Activated T-helper 1 cell treated with Interleukin-2 at 50 U/mL for 16 hours (primary cell): ENCODE results near the gene SMAD3.

Source experiments
- DNase-seq: peaks from one replicate; pipeline ENCODE4 v3.0.0-alpha.2; 2020; ENCODE audit warnings: low read depth

SMAD3 gene

GRCh38 chr15:67199881-67200763, 134.7 kb downstream of the SMAD3 start:
- DNase-seq = no peak

DNA sequence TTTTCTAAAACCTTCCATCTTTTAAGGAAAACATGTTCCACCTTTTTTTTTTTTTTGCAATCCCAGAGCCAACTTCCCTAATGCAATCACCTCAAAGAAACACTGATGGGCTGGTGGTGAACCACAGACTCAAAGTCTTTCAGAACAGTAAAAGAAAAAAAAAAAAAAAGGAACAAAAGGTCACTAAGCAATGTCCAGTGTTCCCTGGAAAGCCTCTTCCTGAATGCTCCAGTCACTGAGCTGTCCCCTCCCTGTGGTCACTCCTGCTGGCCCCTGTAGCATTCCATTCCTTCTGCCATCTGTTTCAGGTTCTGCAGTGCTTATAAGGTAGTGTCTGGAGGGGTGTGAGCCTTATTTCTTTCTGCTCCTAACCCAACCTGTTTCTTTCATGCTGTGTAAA, 135.7 kb downstream of the SMAD3 start:
- no peak for DNase-seq

- DNase-seq = no peak
These were observed 136.7 kb downstream of the SMAD3 start for GRCh38 chr15:67202091-67202490.

GRCh38 chr15:67202991-67203390, 137.6 kb downstream of the SMAD3 start:
- DNase-seq = no peak

DNA sequence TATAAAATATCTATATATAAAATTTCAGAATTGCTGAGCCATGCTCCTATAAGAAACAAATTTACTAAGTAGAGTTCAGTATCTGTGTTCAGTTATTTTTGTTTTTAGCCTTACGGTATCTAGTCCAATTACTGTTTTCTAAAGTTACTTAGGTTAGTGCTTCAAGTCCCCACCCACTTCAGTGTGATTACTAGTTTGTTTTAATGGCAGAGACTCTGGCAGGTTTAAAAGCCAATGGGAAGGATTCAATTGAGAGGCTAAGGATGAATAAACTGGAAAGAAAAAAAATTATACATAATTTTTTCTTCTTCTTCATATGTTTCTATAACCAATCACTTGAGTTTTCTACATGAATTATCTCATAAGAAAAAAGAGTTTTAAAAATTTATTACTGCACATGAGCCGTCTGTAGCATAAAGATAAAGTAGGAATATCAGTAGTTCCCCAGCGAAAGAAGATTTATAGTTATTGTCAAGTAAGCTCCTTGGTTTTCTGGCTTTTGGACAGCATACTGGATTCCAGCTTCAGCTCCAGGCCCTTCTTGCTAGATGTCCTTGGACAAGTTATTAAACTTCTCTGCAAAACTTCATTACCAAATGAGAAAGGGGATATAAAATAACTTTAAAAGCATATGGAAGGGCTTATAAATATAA, 142.3 kb downstream of the SMAD3 start:
- no peak for DNase-seq

GRCh38 chr15:67208396-67208795, 143.0 kb downstream of the SMAD3 start:
- no peak for DNase-seq

DNA sequence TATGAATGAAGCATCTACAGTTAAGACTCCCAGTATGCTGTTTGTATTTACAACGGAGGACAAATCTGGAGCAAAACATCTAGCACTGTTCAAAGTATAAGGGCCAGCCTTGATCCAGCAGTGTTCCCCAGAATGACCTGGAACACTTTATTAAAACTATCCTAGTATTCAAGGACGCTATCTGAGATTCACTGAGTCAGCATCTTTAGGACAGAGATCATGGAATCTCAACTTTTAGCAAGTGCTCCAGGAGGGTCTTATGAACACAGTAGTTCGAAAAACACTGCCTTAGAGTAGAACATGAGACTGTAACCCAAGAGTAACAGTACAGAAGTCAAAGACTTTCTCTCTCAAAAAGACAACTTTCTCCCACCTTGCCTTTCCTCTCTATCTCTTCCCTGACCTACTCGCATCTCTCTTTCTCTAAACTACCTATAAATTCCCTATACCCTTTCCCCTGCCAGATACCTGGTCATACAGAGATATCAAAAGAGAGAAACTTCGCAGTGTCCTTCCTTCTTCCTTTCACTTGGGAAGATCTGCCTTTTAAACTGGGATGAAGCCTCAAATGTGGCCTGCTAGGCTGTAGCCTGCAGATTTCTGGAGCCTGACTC, 145.3 kb downstream of the SMAD3 start:
- DNase-seq = no peak

DNA sequence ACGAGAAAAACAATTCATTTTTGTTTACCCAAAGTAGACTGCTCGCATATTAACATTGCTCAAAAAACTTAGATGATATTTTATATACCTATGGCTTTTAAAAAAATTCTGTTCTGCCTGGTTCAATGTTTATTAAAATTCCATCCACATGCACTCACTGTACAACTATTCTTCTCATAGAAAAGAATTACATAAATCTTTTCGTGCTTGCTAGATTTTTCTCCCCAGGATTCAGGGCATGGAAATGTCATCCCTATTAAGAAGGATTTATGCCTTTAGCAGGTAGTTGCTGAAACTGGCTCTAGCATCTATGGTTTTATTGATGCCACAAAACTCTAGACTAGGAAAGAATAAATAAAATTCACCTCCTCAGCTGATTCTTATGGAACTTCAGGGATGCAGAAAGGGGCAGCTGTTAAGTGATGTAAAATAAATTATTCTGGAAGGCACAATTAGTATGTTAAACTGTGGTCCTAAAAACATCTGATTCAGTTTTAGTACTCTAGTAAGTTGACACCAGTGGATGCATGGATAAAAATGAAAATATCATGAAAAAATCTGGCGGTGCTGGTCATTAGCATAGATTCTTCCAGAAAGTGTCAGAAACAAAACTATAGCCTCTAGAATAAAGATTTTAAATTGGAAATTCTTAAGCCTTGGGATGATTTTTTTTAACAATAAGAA, 147.4 kb downstream of the SMAD3 start:
- no peak for DNase-seq

DNA sequence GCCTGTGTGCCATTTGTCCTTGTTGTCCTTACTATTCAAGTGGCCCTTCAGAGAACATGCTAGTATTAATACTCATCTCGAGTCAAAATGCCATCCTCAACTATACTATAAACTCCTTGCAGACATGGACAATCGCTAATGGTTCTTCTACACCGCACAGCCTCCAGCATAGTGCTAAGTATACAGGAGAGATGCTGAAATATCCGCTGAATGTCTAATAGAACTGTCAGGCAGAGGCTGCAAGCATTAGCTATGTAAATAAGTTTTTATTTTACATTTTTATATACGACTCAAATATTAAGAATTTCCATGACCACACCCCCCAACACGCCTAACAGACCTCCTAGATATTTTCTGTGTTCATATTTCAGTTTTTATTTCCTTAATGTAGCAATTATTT, 149.7 kb downstream of the SMAD3 start:
- no peak for DNase-seq

DNA sequence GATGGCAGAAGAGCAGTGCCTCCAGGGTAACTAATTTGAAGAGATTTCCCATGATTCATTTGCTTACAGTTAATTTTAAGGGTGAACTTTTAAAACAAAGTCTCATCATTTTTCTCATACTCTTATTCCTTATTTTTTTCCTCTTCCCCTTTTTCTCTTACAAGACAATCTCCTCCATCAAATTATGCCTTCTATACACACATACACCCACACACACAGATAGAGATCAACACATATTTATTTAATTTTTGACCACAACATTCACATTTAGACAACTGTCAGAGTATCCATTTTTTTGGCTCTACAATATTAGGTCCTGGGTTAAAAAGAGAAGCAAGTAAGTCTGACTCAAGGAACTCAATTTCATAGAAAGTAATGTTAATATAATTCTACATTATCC, 151.5 kb downstream of the SMAD3 start:
- DNase-seq = no peak

DNA sequence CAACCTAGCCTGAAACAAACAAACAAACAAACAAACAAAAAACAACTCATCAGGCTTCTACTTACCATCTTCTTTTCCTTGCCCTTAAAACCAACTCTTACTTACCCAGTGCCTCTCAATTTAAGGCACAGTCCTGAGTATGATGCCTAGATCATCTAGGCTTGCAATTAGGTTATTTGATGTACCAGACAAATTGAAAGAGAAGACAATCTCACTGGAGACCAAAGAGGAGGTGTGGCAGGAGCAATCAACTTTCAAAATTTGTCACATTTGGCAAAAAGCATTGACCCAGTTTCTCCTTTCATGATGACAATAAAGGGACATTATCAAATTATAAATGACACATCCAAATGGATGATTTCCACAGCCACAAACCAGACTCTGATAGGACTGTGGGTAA, 153.0 kb downstream of the SMAD3 start:
- DNase-seq = no peak

GRCh38 chr15:67219288-67219687, 153.9 kb downstream of the SMAD3 start:
- no peak for DNase-seq

- no peak for DNase-seq
These were observed 159.5 kb downstream of the SMAD3 start for GRCh38 chr15:67224889-67225288.

- DNase-seq = no peak
These were observed 159.9 kb downstream of the SMAD3 start for GRCh38 chr15:67225336-67225735.

- DNase-seq = no peak
These were observed 162.0 kb downstream of the SMAD3 start for GRCh38 chr15:67227431-67227830.

- DNase-seq = no peak
These were observed 162.4 kb downstream of the SMAD3 start for GRCh38 chr15:67227846-67228245.

DNA sequence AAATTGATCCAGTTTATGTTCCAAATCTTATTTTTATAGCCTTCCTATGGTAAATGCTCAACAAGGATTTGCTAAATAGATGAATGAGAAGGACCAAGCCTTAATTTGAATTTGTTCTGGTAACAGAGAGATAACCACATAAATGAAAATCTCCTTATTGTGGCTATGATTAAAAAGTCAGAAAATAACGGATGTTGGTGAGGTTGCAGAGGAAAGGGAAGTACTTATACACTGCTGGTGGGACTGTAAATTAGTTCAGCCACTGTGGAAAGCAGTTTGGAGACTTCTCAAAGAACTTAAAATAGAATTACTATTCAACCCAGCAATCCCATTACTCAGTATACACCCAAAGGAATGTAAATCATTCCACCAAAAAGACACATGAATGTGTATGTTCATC, 162.9 kb downstream of the SMAD3 start:
- no peak for DNase-seq

- DNase-seq = no peak
These were observed 165.1 kb downstream of the SMAD3 start for GRCh38 chr15:67230504-67230903.

- DNase-seq = no peak
These were observed 167.2 kb downstream of the SMAD3 start for GRCh38 chr15:67232591-67232990.

GRCh38 chr15:67240235-67241131, 175.1 kb downstream of the SMAD3 start:
- peak; percentile 9 for DNase-seq

DNA sequence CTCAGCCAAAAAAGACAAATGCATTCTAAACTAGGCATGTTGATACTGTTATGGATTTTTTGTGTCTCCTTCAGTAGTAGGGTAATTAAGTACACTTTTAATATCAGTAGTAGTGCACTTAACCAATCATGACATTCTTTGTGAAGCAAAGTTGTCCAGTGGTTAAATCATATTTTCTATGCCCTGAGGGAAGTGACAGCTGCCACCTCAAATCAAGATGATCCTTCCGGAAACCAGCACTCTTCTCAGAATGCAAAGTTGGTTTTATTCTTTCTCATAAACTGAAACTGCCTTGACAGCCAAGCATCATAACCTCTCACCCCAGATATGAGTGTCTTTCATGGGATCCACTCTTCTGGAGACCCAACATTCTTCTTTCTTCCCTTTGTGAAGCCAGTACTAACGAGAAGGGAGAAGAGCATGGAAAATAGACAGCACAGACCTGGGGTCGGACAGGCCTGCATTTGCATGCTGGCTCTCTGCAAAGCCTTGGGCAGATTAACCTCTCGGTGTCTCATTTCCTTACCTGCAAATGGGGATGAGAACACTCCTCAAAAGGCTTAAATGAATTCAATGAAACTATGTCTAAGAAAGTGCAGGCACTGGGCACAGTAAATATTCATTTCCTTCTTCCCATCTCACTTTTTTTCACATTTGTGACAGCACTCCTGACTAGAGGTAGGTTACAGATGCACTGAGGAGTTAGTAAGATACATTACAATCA, 175.9 kb downstream of the SMAD3 start:
- no peak for DNase-seq
